GM18502 (cell line): ENCODE data around the gene NHLH1.
A peak's percentile ranks its signal among the peaks of the same experiment; 100 is the strongest.

Source experiments
- ATAC-seq: cut with Tn5 transposase; IDR thresholded peaks from one replicate; pipeline ENCODE4 v1.9.1; 2021; ENCODE audit warnings: mild to moderate bottlenecking; ENCODE audit not compliant: unreplicated experiment, poor library complexity

Gene NHLH1

DNA sequence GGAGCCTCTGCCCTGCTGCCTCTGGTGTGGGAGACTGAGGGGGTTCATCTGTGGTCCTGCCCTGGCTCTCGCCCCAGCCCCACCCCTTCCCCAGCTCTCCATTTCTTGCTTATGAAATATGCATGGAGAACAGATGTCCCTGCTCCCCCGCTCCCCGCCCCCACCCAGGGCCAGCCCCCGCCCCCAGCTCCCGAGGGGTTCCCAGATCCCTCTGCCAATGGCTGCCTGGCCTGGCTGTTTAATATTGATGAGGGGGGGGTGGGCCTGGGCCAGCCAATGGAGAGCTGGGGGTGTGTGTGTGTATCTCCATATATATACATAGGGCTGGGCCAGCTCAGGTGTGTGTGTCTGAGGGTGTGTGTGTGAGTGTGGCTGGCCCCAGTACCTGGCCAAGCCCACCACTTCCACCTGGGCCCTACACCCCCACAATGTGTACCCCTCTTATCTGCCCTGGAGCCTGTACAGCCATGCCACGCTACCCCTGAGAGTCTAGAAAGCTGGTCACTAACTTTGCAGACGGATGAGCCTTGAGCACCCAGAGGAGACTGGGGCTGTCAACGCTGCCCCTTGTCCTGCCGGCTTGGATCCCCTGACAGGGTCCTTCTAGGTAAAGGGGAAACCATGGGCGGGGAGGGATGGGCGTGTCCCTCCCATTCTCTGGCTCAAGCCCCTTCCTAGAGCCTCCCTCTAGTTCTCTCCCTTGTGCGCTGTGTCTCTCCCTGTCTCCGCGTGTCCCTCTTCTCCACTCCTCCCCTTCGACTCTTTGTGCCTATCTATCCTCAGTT is at the start of gene NHLH1:
NHLH1 (plus strand) TSS at position 341 of the 785 bp plus-strand sequence. CDS start 3,661 bp downstream, outside the sequence.
- ATAC-seq = no peak

- ATAC-seq = no peak
Observed at GRCh38 chr1:160322831-160323230, 44.0 kb upstream of the NHLH1 start.

DNA sequence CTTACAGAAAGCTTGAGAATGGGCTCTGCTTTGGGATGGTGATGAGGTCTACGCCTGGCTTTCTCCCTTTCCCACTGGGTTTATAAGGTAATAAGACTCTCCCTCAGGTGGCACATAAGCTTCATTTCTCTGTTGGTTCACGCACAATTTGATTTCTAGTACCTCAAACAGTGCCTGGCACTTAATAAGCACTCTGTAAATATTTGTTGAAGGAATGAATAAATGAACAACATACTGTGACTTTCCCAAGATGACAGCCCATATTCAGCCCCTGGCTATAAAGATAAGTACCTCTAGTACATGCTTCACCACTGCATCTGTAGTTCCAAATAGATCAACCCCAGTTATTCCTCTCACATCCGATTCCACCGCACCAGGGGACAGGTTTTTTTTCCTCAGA is 41.6 kb upstream of the NHLH1 start:
- no peak for ATAC-seq

DNA sequence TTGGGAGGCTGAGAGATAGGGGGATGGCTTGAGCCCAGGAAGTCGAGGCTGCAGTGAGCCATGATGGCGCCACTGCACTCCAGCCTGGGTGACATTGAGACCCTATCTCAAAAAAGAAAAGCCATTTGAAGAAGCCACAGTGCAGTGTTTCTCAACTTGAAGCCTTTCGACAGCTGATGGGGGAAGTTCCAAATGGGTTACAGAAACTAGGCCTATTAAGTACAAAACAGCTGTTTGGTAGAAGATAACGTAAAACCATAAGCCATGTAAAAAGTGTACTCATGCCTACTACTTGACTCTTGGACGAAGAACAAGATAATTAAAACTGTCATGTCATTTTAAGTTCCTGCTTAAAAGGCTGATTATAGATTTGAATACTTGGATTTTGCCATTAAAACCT is 40.5 kb upstream of the NHLH1 start:
- no peak for ATAC-seq

GRCh38 chr1:160328184-160328583 is 38.7 kb upstream of the NHLH1 start:
- ATAC-seq = no peak

- ATAC-seq = no peak
Observed at GRCh38 chr1:160330119-160330518, 36.8 kb upstream of the NHLH1 start.

DNA sequence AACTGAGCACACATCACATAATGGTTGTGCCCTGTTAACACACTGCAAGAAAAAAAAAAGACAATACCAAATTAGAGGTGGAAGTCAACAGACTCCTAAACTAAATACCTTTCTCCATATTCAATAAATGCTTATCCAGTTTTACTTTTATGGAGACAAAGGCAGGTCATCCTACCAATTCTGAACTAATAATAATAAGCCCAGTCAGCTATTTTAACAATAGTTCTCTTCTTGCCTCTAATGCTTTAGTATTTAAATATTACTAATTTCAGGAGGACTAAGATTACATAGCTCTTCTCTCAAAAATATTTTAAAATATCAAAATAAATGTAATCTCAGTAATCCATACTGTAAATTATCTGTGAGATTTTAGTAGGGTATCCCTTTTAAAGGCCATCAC is 34.4 kb upstream of the NHLH1 start:
- no peak for ATAC-seq

DNA sequence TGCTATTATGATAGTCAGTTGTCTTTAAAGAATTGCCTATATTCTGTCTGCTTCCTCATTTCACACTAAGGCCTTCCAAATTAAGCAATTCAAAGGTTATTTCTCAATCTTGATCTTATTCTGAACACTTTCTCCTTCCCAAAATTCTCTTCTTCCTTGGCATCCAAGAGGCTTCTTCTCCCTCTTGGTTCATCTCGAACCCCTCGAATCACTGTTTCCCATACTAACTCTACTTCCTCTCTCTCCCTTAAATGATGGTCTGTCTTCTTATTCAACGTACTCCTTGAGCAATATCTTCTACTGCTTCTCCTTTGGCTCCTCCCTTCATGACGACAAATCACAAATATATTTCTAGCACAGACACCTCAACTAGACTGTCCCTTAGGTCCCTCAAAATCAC is 28.3 kb upstream of the NHLH1 start:
- no peak for ATAC-seq

- ATAC-seq = no peak
Observed at GRCh38 chr1:160340146-160340545, 26.7 kb upstream of the NHLH1 start.

DNA sequence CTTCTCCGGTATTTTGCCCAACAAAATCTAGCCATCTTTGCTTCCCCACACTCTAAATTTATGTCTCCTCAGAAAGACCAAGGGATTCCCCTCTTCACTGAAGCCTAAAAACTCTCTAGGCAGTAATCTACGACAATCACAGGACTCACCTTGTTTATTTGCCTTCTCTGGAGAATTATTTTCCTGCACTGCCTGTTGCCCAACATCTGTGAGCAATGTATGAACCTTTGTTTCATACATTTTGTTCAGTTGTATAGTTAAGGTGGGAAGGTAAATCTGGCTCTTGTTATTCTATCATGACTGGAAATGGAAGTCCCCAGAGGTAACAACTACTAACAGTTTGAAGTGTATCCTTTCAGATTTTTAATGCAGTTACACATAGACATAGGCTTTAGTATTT is 26.0 kb upstream of the NHLH1 start:
- ATAC-seq = no peak

DNA sequence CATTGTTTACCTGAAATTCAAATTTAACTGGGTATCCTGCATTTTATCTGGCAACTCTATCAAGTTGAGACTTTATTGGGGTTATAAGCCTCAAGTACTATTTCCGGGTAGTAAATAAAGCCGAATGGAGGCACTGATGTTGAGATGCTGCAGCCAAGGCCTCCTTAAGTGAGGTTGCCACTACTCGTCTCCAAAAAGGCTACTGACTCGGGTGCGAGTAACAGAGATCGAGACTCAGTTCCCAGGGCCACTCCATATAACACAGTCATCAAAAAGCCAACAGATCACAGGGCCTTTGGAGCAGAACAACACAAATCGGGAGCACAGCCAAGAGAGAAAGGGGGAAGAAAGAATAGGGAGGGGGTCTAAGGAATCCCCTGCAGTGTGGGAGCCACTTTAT is 24.3 kb upstream of the NHLH1 start:
- no peak for ATAC-seq

DNA sequence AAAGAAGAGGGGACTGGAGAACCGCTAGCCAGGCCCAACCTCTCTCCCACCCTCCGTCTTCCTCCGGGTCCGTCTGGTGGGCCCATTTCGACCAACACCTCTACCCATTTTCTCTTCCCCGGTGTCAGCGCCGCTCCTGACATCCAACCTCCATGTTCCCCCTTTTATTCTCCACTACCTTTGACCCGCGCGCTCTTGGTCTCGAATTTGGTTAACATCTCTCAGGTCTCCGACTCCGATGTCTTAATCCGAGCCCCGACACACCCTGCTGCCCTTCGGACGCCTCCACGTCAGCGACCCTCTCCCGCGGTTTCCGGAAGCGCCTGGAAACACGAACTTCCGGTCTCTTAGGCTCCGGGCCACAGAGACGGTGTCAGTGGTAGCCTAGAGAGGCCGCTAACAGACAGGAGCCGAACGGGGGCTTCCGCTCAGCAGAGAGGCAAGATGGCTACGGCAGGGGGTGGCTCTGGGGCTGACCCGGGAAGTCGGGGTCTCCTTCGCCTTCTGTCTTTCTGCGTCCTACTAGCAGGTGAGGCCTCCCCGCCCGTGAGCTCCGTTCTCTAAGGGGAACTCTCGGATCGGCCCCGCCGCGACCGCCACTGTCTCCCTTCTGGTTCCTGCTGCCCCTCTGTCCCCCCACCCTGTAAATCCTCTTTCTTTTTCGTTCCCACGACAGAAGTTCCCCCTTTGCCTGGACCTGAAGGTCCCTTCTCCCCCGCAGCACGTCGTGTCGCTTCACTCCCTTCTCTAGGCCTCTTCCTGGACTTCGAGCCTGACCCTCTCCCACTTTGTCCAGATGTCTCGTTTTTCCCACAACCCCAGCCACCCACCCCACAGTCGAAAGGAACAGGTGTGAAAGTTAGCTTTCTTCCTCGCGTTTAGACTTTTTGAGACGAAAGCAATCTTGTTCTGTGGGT is 23.7 kb upstream of the NHLH1 start, which contains the start of the genes COPA and NCSTN:
COPA (minus strand) TSS at position 298 of the 917 bp plus-strand sequence; CDS start at position 218, 80 bp downstream.
NCSTN (plus strand) TSS at position 431 of the 917 bp plus-strand sequence; CDS start at position 445, 14 bp downstream.
- ATAC-seq = peak; percentile 93

- no peak for ATAC-seq
Observed at GRCh38 chr1:160344241-160344640, 22.6 kb upstream of the NHLH1 start.

GRCh38 chr1:160344936-160345335 is 21.9 kb upstream of the NHLH1 start:
- ATAC-seq = no peak

- ATAC-seq = no peak
Observed at GRCh38 chr1:160346463-160346862, 20.4 kb upstream of the NHLH1 start.

DNA sequence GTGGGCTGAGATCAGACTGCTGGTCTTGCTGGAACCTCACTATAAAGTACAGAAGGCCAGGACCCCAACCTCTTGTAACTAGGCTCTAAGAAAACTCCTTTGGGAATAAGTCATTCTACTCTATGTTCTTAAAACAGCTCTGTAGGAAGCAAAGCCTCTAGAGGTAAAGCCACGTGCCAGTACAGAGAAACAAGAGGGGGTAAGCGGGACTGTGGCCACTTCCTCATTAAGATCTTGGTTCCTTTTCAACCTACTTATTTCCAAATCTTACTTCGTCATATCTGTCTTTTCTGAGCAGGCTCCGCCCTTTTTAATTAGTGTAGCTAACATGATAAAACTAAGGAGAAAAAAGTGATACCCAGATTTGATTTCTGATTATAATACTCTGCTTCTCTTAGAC is 19.9 kb upstream of the NHLH1 start:
- ATAC-seq = no peak

GRCh38 chr1:160351629-160352028 is 15.2 kb upstream of the NHLH1 start:
- no peak for ATAC-seq

- no peak for ATAC-seq
Observed at GRCh38 chr1:160352555-160352954, 14.3 kb upstream of the NHLH1 start.

DNA sequence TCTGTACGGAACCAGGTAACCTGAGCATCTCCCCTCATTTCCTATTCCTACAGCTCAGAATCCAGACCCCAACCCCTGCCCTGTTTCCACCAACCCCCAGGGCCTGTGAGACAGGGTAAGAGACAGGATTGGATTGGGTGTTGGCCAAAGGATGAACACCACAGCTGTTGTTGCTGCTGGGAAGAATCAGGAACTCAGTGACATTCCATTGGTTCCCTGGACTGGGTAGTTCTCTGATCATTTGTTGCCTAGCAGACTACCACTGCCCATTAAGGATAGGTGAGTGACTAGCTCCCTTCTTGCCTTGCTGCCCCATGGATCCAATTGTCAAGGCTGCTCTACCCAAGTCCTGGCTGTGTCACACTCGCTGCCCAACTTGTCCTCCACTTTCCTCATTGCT is 13.6 kb upstream of the NHLH1 start:
- ATAC-seq = no peak

GRCh38 chr1:160354388-160354985 is 12.4 kb upstream of the NHLH1 start:
- ATAC-seq = no peak
